Smooth muscle cell (in vitro differentiated cells): ENCODE measurements around the gene PZP. TPM values are rescaled to one million over a fixed set of nuclear protein-coding genes. Genes with fewer than 3 reads are reported as not detected.

Experiments used
- DNase-seq: peaks from one replicate; lab custom pipeline; 2025; ENCODE audit not compliant: unreplicated experiment; lab: John Stamatoyannopoulos, UW
- H2AFZ ChIP-seq: fragments of 200-600 bp; sonication (generic); 2 replicates; pipeline ENCODE4 v1.6.0; 2016; ENCODE audit warnings: antibody characterized with exemption, low read depth, mild to moderate bottlenecking
- H3F3A ChIP-seq: fragments of 200-600 bp; sonication (generic); 2 replicates; pipeline ENCODE4 v1.6.0; 2017; ENCODE audit warnings: antibody characterized with exemption, low read depth
- H3K27ac ChIP-seq: fragments of 200-600 bp; sonication (generic); 2 replicates; pipeline ENCODE4 v1.5.1; 2016; ENCODE audit warnings: low read depth, mild to moderate bottlenecking
- H3K27me3 ChIP-seq: fragments of 200-600 bp; sonication (generic); 2 replicates; pipeline ENCODE4 v1.6.1; 2016; ENCODE audit warnings: low read depth, mild to moderate bottlenecking
- H3K36me3 ChIP-seq: fragments of 200-600 bp; sonication (generic); 2 replicates; pipeline ENCODE4 v1.5.1; 2016; ENCODE audit warnings: low read depth
- H3K4me1 ChIP-seq: fragments of 200-600 bp; sonication (generic); 2 replicates; pipeline ENCODE4 v1.5.1; 2016; ENCODE audit warnings: low read depth
- H3K4me2 ChIP-seq: fragments of 200-600 bp; sonication (generic); 2 replicates; pipeline ENCODE4 v1.6.0; 2016; ENCODE audit warnings: mild to moderate bottlenecking
- H3K4me3 ChIP-seq: fragments of 200-600 bp; sonication (generic); 2 replicates; pipeline ENCODE4 v1.5.1; 2016; ENCODE audit warnings: mild to moderate bottlenecking
- H3K79me2 ChIP-seq: fragments of 200-600 bp; sonication (generic); 2 replicates; pipeline ENCODE4 v1.6.0; 2016; ENCODE audit warnings: low read depth, mild to moderate bottlenecking
- H3K9ac ChIP-seq: fragments of 200-600 bp; sonication (generic); 2 replicates; pipeline ENCODE4 v1.6.0; 2016; ENCODE audit warnings: low read depth
- H3K9me3 ChIP-seq: fragments of 200-600 bp; sonication (generic); replicated peaks from 2 replicates; pipeline ENCODE4 v1.5.1; 2016; ENCODE audit warnings: low read depth
- H4K20me1 ChIP-seq: fragments of 200-600 bp; sonication (generic); 2 replicates; pipeline ENCODE4 v1.6.0; 2016; ENCODE audit warnings: low read depth
- WGBS: methylation state at CpG from one replicate; pipeline ENCODE4 v1.1.7; 2016; ENCODE audit warnings: low lambda C conversion rate; 5-methylcytosine and 5-hydroxymethylcytosine counted together
- polyA plus RNA-seq: library from polyadenylated mRNA; unstranded; fragments of >200 nt; fragmentation: Nextera tagmentation; extraction: Ambion mirVana; gene quantifications from 2 replicates; pipeline ENCODE4 v1.2.1, GENCODE V29; 2016
- total RNA-seq: library from RNA; depleted of rRNA; stranded (reverse); fragments of >200 nt; gene quantifications from 2 replicates; pipeline ENCODE4 v1.2.3, GENCODE V29; 2014
- TF ChIP-seq, protein P1 (sequence below): fragments of 200-600 bp; sonication (generic); IDR thresholded peaks from 2 replicates; pipeline ENCODE4 v1.5.1; 2017; ENCODE audit warnings: borderline replicate concordance, mild to moderate bottlenecking, antibody characterized with exemption; ENCODE audit not compliant: insufficient read depth, poor library complexity, severe bottlenecking

The PZP gene
- total and polyA plus RNA-seq, 2 experiments from 2014 or later = not detected

DNA sequence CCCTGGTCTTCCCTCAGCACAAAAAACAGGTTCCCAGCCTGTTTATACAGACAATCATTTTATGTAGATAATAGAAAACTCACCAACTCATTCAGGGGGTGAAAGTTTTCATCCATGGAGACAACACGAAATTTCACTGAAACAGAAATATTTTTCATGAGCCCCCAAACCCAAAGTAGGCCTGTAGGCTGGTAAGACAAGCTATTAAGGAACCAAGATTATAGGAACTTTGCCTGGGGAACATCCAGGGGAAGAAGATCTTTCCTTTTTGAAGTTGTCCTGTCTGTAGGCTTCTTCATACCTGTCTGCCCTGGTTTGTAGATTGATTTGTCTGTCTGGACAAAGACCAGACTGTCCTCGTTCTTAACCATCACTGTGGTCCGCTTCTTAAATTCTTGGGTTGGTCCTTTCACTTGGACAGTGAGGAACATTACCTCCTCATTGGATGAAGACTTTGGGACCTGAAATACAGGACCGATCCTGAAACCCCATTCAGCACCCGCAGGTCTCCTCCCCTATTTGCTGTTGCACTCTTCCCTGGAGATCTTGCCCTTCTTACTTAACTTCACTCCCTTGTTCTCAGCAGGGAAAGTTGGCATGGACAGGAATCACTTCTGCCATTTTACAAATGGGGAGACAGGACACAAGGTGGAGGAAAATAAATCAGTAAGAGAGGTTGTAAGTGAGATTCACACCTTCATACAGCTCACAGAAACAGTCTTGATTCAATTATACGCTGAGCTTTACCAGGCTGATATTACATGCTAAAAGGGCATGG lies 95.9 kb downstream of the PZP start:
- peaks cover 7% of the 10 kb centered on the region for H3F3A ChIP-seq
- H3K27me3 ChIP-seq = no peaks in the 10 kb centered on the region
- no peaks in the 10 kb centered on the region for H3K9me3 ChIP-seq
- no peak overlapping the region for H3K27ac ChIP-seq
- no peak for DNase-seq
- no peak overlapping the region for H3K9ac ChIP-seq
- H3K79me2 ChIP-seq = no peaks in the 10 kb centered on the region
- no peaks in the 10 kb centered on the region for H3K36me3 ChIP-seq
- H3K4me2 ChIP-seq = no peak overlapping the region
- TF ChIP-seq, protein P1, sequence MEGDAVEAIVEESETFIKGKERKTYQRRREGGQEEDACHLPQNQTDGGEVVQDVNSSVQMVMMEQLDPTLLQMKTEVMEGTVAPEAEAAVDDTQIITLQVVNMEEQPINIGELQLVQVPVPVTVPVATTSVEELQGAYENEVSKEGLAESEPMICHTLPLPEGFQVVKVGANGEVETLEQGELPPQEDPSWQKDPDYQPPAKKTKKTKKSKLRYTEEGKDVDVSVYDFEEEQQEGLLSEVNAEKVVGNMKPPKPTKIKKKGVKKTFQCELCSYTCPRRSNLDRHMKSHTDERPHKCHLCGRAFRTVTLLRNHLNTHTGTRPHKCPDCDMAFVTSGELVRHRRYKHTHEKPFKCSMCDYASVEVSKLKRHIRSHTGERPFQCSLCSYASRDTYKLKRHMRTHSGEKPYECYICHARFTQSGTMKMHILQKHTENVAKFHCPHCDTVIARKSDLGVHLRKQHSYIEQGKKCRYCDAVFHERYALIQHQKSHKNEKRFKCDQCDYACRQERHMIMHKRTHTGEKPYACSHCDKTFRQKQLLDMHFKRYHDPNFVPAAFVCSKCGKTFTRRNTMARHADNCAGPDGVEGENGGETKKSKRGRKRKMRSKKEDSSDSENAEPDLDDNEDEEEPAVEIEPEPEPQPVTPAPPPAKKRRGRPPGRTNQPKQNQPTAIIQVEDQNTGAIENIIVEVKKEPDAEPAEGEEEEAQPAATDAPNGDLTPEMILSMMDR = no peak
- H2AFZ ChIP-seq = no peak overlapping the region
- no peak overlapping the region for H3K4me3 ChIP-seq
- peaks cover 14% of the 10 kb centered on the region for H3K4me1 ChIP-seq
- no peaks in the 10 kb centered on the region for H4K20me1 ChIP-seq
- 88% methylated on average over 6 of the region's 6 CpGs for WGBS

DNA sequence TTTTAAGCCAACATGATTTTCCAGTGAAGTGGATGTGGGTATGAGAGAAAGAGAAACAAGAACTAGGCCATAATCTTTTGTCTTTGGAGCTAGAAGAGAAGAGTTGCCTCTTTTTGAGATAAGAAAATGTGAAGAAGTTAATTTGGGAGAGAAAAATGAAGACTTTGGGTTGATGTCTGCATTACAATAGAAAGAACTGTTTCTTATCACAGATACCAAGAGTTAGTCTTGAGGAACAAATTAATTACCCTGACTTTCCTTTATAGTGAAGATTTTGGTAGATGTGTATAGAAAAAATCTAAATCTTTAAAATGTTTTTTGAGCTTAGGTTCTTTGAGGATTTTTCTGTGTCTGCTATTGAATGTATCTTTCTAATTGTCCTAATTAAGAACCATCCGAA lies 96.7 kb downstream of the PZP start:
- TF ChIP-seq, protein P1 = no peak
- WGBS = 81% methylated on average over 1 of the region's 1 CpG
- no peaks in the 10 kb centered on the region for H3K9me3 ChIP-seq
- no peak overlapping the region for H3K27ac ChIP-seq
- no peak overlapping the region for H3K9ac ChIP-seq
- H2AFZ ChIP-seq = no peak overlapping the region
- H3K4me1 ChIP-seq = peaks cover 7% of the 10 kb centered on the region
- no peak overlapping the region for H3K4me3 ChIP-seq
- no peaks in the 10 kb centered on the region for H3K27me3 ChIP-seq
- H3K4me2 ChIP-seq = no peak overlapping the region
- H3K36me3 ChIP-seq = no peaks in the 10 kb centered on the region
- no peaks in the 10 kb centered on the region for H3K79me2 ChIP-seq
- no peaks in the 10 kb centered on the region for H4K20me1 ChIP-seq
- DNase-seq = no peak
- peaks cover 7% of the 10 kb centered on the region for H3F3A ChIP-seq

DNA sequence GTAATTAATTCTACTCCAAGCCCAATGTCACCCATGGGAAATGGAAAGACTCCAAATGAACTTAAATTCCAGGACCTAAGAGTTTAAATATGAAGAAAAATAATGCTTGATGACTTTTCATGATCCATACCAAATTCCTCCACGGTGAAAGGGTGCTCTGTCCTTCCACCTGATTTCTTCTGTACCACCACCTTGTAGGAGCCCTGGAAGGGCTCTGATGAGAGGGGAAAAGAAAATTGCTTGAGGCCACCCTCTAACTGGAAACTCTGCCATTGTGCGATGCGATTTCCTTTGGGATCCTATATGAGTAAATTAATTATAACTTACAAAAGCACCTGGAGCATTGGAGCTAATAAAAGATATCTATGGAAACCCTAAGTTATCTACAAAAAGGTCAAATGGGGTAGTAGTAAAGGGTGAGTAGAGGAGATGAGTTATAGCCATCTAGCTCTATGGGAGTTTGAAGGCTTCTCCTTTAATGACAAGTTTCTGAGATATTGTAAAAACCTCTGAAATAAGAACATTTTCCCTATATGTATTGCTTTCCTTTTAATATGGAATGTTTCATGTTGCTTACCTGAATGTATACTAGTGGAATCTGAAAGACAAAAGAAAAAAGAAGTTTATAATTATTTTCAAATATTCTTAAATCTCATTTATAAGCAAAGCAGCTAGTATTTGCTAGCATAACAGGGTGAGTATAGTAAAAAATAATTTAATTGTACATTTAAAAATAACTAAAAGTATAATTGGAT lies 98.3 kb downstream of the PZP start:
- 92% methylated on average over 3 of the region's 3 CpGs for WGBS
- Histone ChIP-seq H2AFZ (no peak overlapping the region), H3K27me3 (no peaks in the 10 kb centered on the region), H3K9ac (no peak overlapping the region), H3K79me2 (no peaks in the 10 kb centered on the region), H3K27ac (no peak overlapping the region), H3K4me1 (no peaks in the 10 kb centered on the region), H3K4me3 (no peak overlapping the region), H4K20me1 (no peaks in the 10 kb centered on the region), H3K9me3 (no peaks in the 10 kb centered on the region), H3K4me2 (no peak overlapping the region), H3K36me3 (no peaks in the 10 kb centered on the region), H3F3A (no peaks in the 10 kb centered on the region)
- TF ChIP-seq, protein P1 = no peak
- DNase-seq = no peak
